WERI-Rb-1 (cell line): ENCODE measurements around the gene PKP1.

Experiments used
- DNase-seq: peaks from one replicate; pipeline ENCODE4 v3.0.0-alpha.2; 2020
- H3K27ac ChIP-seq: fragments of 250-450 bp; sonication (Bioruptor Pico); 2 replicates; pipeline ENCODE4 v1.5.1; 2020; ENCODE audit warnings: mild to moderate bottlenecking, moderate library complexity
- H3K27me3 ChIP-seq: fragments of 250-450 bp; sonication (Bioruptor Pico); 2 replicates; pipeline ENCODE4 v1.5.1; 2021; ENCODE audit warnings: mild to moderate bottlenecking, low read depth, moderate library complexity; ENCODE audit not compliant: insufficient read depth, severe bottlenecking
- H3K36me3 ChIP-seq: fragments of 250-450 bp; sonication (Bioruptor Pico); 2 replicates; pipeline ENCODE4 v1.5.1; 2020; ENCODE audit warnings: mild to moderate bottlenecking, moderate library complexity
- H3K4me3 ChIP-seq: 2 replicates; pipeline ENCODE4 v1.5.1; 2011; ENCODE audit warnings: low read depth, mild to moderate bottlenecking, control low read depth, low read length
- H3K9me3 ChIP-seq: fragments of 250-450 bp; sonication (Bioruptor Pico); 2 replicates; pipeline ENCODE4 v1.5.1; 2021; ENCODE audit warnings: mild to moderate bottlenecking, moderate library complexity; ENCODE audit not compliant: severe bottlenecking
- CTCF ChIP-seq: IDR thresholded peaks from 2 replicates; pipeline ENCODE4 v1.5.1; 2011; ENCODE audit warnings: low read depth, mild to moderate bottlenecking, control low read depth, inconsistent platforms, low read length

The PKP1 gene

GRCh38 chr1:201313086-201313485 lies 29.8 kb downstream of the PKP1 start:
- H3K27me3 ChIP-seq: no peaks in the 10 kb centered on the region
- no peaks in the 10 kb centered on the region for H3K9me3 ChIP-seq
- no peak overlapping the region for H3K27ac ChIP-seq
- TF ChIP-seq CTCF: no peak
- no peak for DNase-seq
- no peaks in the 10 kb centered on the region for H3K36me3 ChIP-seq
- no peak overlapping the region for H3K4me3 ChIP-seq

- no peak overlapping the region for H3K27ac ChIP-seq
- DNase-seq: no peak
- no peaks in the 10 kb centered on the region for H3K27me3 ChIP-seq
- H3K4me3 ChIP-seq: no peak overlapping the region
- H3K9me3 ChIP-seq: no peaks in the 10 kb centered on the region
- no peak for TF ChIP-seq CTCF
- no peaks in the 10 kb centered on the region for H3K36me3 ChIP-seq
These were observed 33.2 kb downstream of the PKP1 start for GRCh38 chr1:201316556-201316955.

- Histone ChIP-seq H3K27ac (no peak overlapping the region), H3K9me3 (no peaks in the 10 kb centered on the region), H3K36me3 (no peaks in the 10 kb centered on the region), H3K27me3 (no peaks in the 10 kb centered on the region), H3K4me3 (no peak overlapping the region)
- no peak for DNase-seq
- TF ChIP-seq CTCF: no peak
These were observed 34.2 kb downstream of the PKP1 start for GRCh38 chr1:201317551-201317950.

- DNase-seq: no peak
- Histone ChIP-seq H3K27me3 (no peaks in the 10 kb centered on the region), H3K36me3 (no peaks in the 10 kb centered on the region), H3K4me3 (no peak overlapping the region), H3K27ac (no peak overlapping the region), H3K9me3 (no peaks in the 10 kb centered on the region)
- no peak for TF ChIP-seq CTCF
These were observed 35.4 kb downstream of the PKP1 start for GRCh38 chr1:201318504-201319340.

GRCh38 chr1:201319631-201320030 lies 36.3 kb downstream of the PKP1 start:
- Histone ChIP-seq H3K9me3 (no peaks in the 10 kb centered on the region), H3K27ac (no peak overlapping the region), H3K27me3 (no peaks in the 10 kb centered on the region), H3K36me3 (no peaks in the 10 kb centered on the region), H3K4me3 (no peak overlapping the region)
- no peak for DNase-seq
- no peak for TF ChIP-seq CTCF

- Histone ChIP-seq H3K27ac (no peak overlapping the region), H3K27me3 (no peaks in the 10 kb centered on the region), H3K9me3 (no peaks in the 10 kb centered on the region), H3K4me3 (no peak overlapping the region), H3K36me3 (no peaks in the 10 kb centered on the region)
- no peak for TF ChIP-seq CTCF
- no peak for DNase-seq
These were observed 37.0 kb downstream of the PKP1 start for GRCh38 chr1:201320168-201320788.
